Measurements from ENCODE around the gene EAF2. TPM values are rescaled to one million over a fixed set of nuclear protein-coding genes. Genes with fewer than 3 reads are reported as not detected.
"Not testable (repeated sequence)": the region's sequence is repeated elsewhere in the genome, so short reads cannot be mapped to it uniquely, and the experiment has no call there.

Gene EAF2
- total and polyA plus RNA-seq, 9 donors = 5.7 to 10.0 (median 8.0) TPM

- no peak for DNase-seq
- H3K27ac ChIP-seq (ENCODE audit: low read length) = no peak overlapping the region
- WGBS (ENCODE audit: insufficient coverage) = no CpG with 5 or more reads among the region's 2 CpGs
Observed at GRCh38 chr3:121852256-121852655, 17.2 kb downstream of the EAF2 start.

GRCh38 chr3:121855555-121855954 lies 20.5 kb downstream of the EAF2 start:
- Histone ChIP-seq H3K9me3 (replicated peaks; ENCODE audit: control insufficient read depth, low read depth, low read length) (no peaks in the 10 kb centered on the region), H3K4me1 (ENCODE audit: control insufficient read depth, insufficient read depth, low read length) (no peaks in the 10 kb centered on the region), H3K27ac (ENCODE audit: low read length) (no peak overlapping the region), H3K27me3 (ENCODE audit: control insufficient read depth, insufficient read depth, low read length) (no peaks in the 10 kb centered on the region), H3K4me3 (ENCODE audit: low read length) (no peak overlapping the region), H3K36me3 (ENCODE audit: control insufficient read depth, insufficient read depth, low read length) (no peaks in the 10 kb centered on the region)
- WGBS (ENCODE audit: insufficient coverage) = no CpG with 5 or more reads among the region's 5 CpGs
- DNase-seq = no peak

More at GRCh38 chr3:121852256-121852655, 17.2 kb downstream of the EAF2 start:
- no peaks in the 10 kb centered on the region for H3K36me3 ChIP-seq (ENCODE audit: control insufficient read depth, insufficient read depth, low read length)
- no peaks in the 10 kb centered on the region for H3K4me1 ChIP-seq (ENCODE audit: control insufficient read depth, insufficient read depth, low read length)
- H3K27me3 ChIP-seq (ENCODE audit: control insufficient read depth, insufficient read depth, low read length) = no peaks in the 10 kb centered on the region
- H3K4me3 ChIP-seq (ENCODE audit: low read length) = no peak overlapping the region
- no peaks in the 10 kb centered on the region for H3K9me3 ChIP-seq (replicated peaks; ENCODE audit: control insufficient read depth, low read depth, low read length)

- DNase-seq; H3K4me1 ChIP-seq (ENCODE audit: control insufficient read depth, insufficient read depth, low read length); H3K27me3 ChIP-seq (ENCODE audit: control insufficient read depth, insufficient read depth, low read length); H3K4me3 ChIP-seq (ENCODE audit: low read length); H3K36me3 ChIP-seq (ENCODE audit: control insufficient read depth, insufficient read depth, low read length); H3K27ac ChIP-seq (ENCODE audit: low read length); H3K9me3 ChIP-seq (replicated peaks; ENCODE audit: control insufficient read depth, low read depth, low read length): not testable (repeated sequence)
- no CpG with 5 or more reads among the region's 5 CpGs for WGBS (ENCODE audit: insufficient coverage)
Observed at GRCh38 chr3:121857778-121858177, 22.8 kb downstream of the EAF2 start.

GRCh38 chr3:121863247-121863646 lies 28.2 kb downstream of the EAF2 start:
- not testable (repeated sequence) for DNase-seq; H3K4me3 ChIP-seq (ENCODE audit: low read length); H3K36me3 ChIP-seq (ENCODE audit: control insufficient read depth, insufficient read depth, low read length); H3K27me3 ChIP-seq (ENCODE audit: control insufficient read depth, insufficient read depth, low read length); H3K4me1 ChIP-seq (ENCODE audit: control insufficient read depth, insufficient read depth, low read length); H3K9me3 ChIP-seq (replicated peaks; ENCODE audit: control insufficient read depth, low read depth, low read length); H3K27ac ChIP-seq (ENCODE audit: low read length)
- 85% methylated on average over 6 of the region's 9 CpGs for WGBS (ENCODE audit: insufficient coverage)

- Histone ChIP-seq H3K27ac (ENCODE audit: low read length) (no peak overlapping the region), H3K27me3 (ENCODE audit: control insufficient read depth, insufficient read depth, low read length) (no peaks in the 10 kb centered on the region), H3K36me3 (ENCODE audit: control insufficient read depth, insufficient read depth, low read length) (no peaks in the 10 kb centered on the region), H3K9me3 (replicated peaks; ENCODE audit: control insufficient read depth, low read depth, low read length) (peaks cover 4% of the 10 kb centered on the region), H3K4me3 (ENCODE audit: low read length) (no peak overlapping the region), H3K4me1 (ENCODE audit: control insufficient read depth, insufficient read depth, low read length) (no peaks in the 10 kb centered on the region)
- peak; percentile 6 for DNase-seq
Observed at GRCh38 chr3:121863801-121864200, 28.8 kb downstream of the EAF2 start.

- H3K27ac ChIP-seq (ENCODE audit: low read length) = no peak overlapping the region
- no peaks in the 10 kb centered on the region for H3K4me1 ChIP-seq (ENCODE audit: control insufficient read depth, insufficient read depth, low read length)
- no peak for DNase-seq
- no peaks in the 10 kb centered on the region for H3K9me3 ChIP-seq (replicated peaks; ENCODE audit: control insufficient read depth, low read depth, low read length)
- H3K27me3 ChIP-seq (ENCODE audit: control insufficient read depth, insufficient read depth, low read length) = no peaks in the 10 kb centered on the region
- no peaks in the 10 kb centered on the region for H3K36me3 ChIP-seq (ENCODE audit: control insufficient read depth, insufficient read depth, low read length)
- WGBS (ENCODE audit: insufficient coverage) = 100% methylated on average over 1 of the region's 2 CpGs
- no peak overlapping the region for H3K4me3 ChIP-seq (ENCODE audit: low read length)
Observed at GRCh38 chr3:121869736-121870135, 34.7 kb downstream of the EAF2 start.

GRCh38 chr3:121870717-121871116 lies 35.7 kb downstream of the EAF2 start:
- no peaks in the 10 kb centered on the region for H3K36me3 ChIP-seq (ENCODE audit: control insufficient read depth, insufficient read depth, low read length)
- no peak overlapping the region for H3K27ac ChIP-seq (ENCODE audit: low read length)
- H3K27me3 ChIP-seq (ENCODE audit: control insufficient read depth, insufficient read depth, low read length) = no peaks in the 10 kb centered on the region
- no peaks in the 10 kb centered on the region for H3K9me3 ChIP-seq (replicated peaks; ENCODE audit: control insufficient read depth, low read depth, low read length)
- DNase-seq = no peak
- H3K4me1 ChIP-seq (ENCODE audit: control insufficient read depth, insufficient read depth, low read length) = no peaks in the 10 kb centered on the region
- H3K4me3 ChIP-seq (ENCODE audit: low read length) = no peak overlapping the region

GRCh38 chr3:121871430-121871829 lies 36.4 kb downstream of the EAF2 start:
- Histone ChIP-seq H3K27me3 (ENCODE audit: control insufficient read depth, insufficient read depth, low read length) (no peaks in the 10 kb centered on the region), H3K9me3 (replicated peaks; ENCODE audit: control insufficient read depth, low read depth, low read length) (no peaks in the 10 kb centered on the region), H3K4me1 (ENCODE audit: control insufficient read depth, insufficient read depth, low read length) (no peaks in the 10 kb centered on the region), H3K36me3 (ENCODE audit: control insufficient read depth, insufficient read depth, low read length) (no peaks in the 10 kb centered on the region), H3K4me3 (ENCODE audit: low read length) (no peak overlapping the region), H3K27ac (ENCODE audit: low read length) (no peak overlapping the region)
- no peak for DNase-seq
- WGBS (ENCODE audit: insufficient coverage) = 80% methylated on average over 1 of the region's 1 CpG

GRCh38 chr3:121878411-121878810 lies 43.4 kb downstream of the EAF2 start:
- DNase-seq = no peak
- Histone ChIP-seq H3K9me3 (replicated peaks; ENCODE audit: control insufficient read depth, low read depth, low read length) (no peaks in the 10 kb centered on the region), H3K27me3 (ENCODE audit: control insufficient read depth, insufficient read depth, low read length) (no peaks in the 10 kb centered on the region), H3K27ac (ENCODE audit: low read length) (no peak overlapping the region), H3K4me1 (ENCODE audit: control insufficient read depth, insufficient read depth, low read length) (no peaks in the 10 kb centered on the region), H3K36me3 (ENCODE audit: control insufficient read depth, insufficient read depth, low read length) (no peaks in the 10 kb centered on the region), H3K4me3 (ENCODE audit: low read length) (no peak overlapping the region)
- no CpG with 5 or more reads among the region's 1 CpG for WGBS (ENCODE audit: insufficient coverage)

GRCh38 chr3:121883507-121883906 lies 48.5 kb downstream of the EAF2 start:
- H3K27me3 ChIP-seq (ENCODE audit: control insufficient read depth, insufficient read depth, low read length) = no peaks in the 10 kb centered on the region
- WGBS (ENCODE audit: insufficient coverage) = no CpG with 5 or more reads among the region's 1 CpG

GRCh38 chr3:121885386-121885785 lies 50.4 kb downstream of the EAF2 start:
- Histone ChIP-seq H3K9me3 (replicated peaks; ENCODE audit: control insufficient read depth, low read depth, low read length) (no peaks in the 10 kb centered on the region), H3K4me1 (ENCODE audit: control insufficient read depth, insufficient read depth, low read length) (no peaks in the 10 kb centered on the region), H3K27ac (ENCODE audit: low read length) (no peak overlapping the region), H3K4me3 (ENCODE audit: low read length) (no peak overlapping the region), H3K36me3 (ENCODE audit: control insufficient read depth, insufficient read depth, low read length) (no peaks in the 10 kb centered on the region), H3K27me3 (ENCODE audit: control insufficient read depth, insufficient read depth, low read length) (no peaks in the 10 kb centered on the region)
- 81% methylated on average over 2 of the region's 2 CpGs for WGBS (ENCODE audit: insufficient coverage)
- no peak for DNase-seq

More at GRCh38 chr3:121883507-121883906, 48.5 kb downstream of the EAF2 start:
- no peak overlapping the region for H3K27ac ChIP-seq (ENCODE audit: low read length)
- DNase-seq = peak; percentile 2
- H3K9me3 ChIP-seq (replicated peaks; ENCODE audit: control insufficient read depth, low read depth, low read length) = no peaks in the 10 kb centered on the region
- H3K36me3 ChIP-seq (ENCODE audit: control insufficient read depth, insufficient read depth, low read length) = no peaks in the 10 kb centered on the region
- H3K4me1 ChIP-seq (ENCODE audit: control insufficient read depth, insufficient read depth, low read length) = no peaks in the 10 kb centered on the region
- no peak overlapping the region for H3K4me3 ChIP-seq (ENCODE audit: low read length)
